WI38 (cell line): Measurements from ENCODE around the gene CTPS1.

Experiments
- H3K4me3 ChIP-seq: 2 replicates; pipeline ENCODE4 v1.5.1; 2011; ENCODE audit warnings: low read depth, mild to moderate bottlenecking, control low read depth, low read length
- CTCF ChIP-seq: IDR thresholded peaks from 2 replicates; pipeline ENCODE4 v1.5.1; 2012; ENCODE audit warnings: low read depth, mild to moderate bottlenecking, control low read depth, low read length

CTPS1 gene

DNA sequence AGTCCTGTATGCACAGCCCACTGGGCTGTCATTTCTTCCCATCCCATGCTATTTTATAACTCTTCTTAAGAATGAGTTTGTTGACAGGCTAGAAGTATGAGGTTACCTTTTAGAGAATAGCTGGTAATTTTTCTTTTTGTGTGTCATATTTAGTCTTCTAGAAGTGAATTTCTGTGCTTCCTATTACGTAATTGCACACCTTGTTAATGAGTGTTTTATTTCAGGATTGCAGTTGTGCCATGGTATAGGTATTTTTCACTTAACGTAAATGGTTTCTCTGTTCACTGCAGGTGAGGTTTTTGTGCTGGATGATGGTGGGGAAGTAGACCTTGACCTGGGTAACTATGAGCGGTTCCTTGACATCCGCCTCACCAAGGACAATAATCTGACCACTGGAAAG lies 5.0 kb downstream of the CTPS1 start:
- no peak for TF ChIP-seq CTCF
- no peak overlapping the region for H3K4me3 ChIP-seq

DNA sequence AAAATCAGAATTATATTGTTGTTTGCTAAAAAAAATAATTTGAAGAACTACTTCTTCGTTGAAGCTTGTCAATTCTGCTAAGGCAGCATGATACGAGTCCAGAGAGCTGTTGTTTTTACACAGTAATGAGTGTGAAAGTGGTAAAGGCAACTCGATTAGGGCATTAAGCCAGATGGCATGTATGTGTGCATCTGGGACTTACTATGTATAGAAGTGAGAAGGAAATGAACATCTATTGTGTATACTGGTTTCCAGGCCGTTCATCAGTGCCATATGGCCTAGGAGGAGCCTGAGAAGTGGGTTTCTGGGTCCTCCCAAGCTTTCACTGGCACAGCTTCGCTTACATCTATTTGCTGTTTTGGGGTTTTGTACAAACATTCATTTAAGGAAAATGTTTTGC lies 5.7 kb downstream of the CTPS1 start:
- no peak overlapping the region for H3K4me3 ChIP-seq
- TF ChIP-seq CTCF = no peak

DNA sequence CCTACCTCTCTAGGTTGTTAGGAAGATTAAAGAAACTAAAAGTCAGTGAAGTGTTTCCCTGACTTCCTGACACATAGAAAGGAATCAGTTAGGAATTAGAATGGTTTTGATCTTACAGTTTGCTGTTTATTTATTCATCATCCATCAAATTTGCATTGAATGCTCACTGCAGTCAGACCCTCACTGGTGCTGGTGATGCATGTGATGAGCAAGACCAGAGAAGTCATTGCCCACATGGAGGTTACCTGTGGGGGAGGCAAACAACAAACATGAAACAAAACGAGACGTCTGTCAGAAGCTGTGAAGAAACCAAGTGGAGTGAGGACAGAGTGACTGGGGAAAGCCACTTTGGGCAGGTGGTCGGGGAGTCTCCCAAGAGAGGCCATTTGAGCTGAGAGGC lies 6.4 kb downstream of the CTPS1 start:
- no peak for TF ChIP-seq CTCF

DNA sequence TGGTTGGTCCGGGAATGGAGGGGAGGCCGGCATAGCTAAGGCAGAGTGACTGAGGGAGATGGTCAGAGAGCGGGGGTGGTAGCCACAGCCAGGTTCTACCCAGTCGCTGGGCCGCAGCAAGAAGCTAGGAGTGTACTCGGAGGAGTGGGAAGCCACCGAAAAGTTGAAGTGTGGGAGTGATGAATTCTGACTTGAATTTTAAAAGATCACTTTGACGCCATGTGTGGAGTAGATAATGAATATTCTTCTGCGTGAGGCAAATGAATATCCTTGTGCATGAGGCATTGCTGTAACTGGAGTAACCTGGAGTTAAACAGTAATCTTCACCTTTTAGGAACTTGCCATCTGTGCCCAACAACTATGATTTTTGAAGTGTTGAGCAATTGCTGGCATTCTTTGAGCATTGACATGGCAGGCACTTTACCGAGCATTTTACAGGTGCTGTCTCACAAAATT lies 6.9 kb downstream of the CTPS1 start:
- no peak overlapping the region for H3K4me3 ChIP-seq
- no peak for TF ChIP-seq CTCF

More for the DNA sequence above, 6.4 kb downstream of the CTPS1 start:
- H3K4me3 ChIP-seq = no peak overlapping the region

DNA sequence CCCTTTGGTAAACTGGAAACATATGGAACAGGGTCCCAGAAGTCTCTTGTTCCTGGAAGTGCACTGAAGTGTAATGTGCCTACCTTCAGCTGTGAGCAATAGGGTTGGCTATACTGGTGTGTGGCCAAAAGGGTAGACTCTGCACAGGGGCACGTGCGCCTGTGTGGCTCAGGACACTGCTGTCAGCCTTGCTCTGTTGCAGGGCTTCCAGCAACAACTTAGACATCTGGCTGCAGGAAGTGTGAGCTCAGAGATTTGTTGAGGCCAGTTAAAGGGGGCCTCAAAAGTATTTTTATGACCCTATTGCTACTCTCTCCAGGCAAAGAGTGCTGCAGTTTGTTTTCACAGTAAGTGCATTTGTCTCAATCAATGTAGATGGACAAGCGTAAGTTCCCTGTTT lies 7.5 kb downstream of the CTPS1 start:
- TF ChIP-seq CTCF = no peak
- H3K4me3 ChIP-seq = no peak overlapping the region

DNA sequence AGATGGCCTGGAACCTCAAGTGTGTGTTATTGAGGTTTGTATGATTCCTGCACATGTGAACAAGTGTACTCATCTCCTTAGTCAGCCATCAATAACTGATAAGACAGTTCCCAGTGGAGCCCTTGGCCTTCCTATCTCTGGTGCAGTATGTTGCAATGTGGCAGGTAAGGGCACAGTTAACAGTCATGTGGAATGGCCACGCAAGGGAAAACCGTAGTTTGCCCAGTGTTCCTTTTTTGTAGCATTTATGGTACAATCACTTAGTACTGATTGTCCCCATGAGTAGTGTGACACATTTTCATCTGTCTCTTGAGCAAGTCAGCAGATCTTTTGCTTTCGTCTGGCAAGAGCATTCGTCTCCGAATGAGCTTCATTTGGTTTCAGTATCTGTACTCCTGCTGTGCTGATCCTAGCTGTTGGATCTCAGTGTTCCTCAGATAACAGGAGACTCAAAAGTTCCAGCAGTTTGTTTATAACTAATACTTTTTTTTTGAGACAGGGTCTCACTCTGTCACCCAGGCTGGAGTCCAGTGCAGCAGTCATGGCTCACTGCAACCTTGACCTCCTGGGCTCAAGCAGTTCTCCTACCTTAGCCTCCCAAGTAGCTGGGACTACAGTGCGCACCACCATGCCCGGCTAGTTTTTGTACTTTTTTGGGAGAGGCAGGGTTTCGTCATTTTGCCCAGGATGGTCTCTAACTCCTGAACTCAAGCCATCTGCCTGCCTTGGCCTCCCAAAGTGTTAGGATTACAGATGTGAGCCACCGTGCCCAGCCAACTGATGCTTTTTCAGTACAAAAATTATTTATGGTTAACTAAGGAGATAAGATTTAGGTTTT lies 8.2 kb downstream of the CTPS1 start:
- no peak for TF ChIP-seq CTCF
- no peak overlapping the region for H3K4me3 ChIP-seq

DNA sequence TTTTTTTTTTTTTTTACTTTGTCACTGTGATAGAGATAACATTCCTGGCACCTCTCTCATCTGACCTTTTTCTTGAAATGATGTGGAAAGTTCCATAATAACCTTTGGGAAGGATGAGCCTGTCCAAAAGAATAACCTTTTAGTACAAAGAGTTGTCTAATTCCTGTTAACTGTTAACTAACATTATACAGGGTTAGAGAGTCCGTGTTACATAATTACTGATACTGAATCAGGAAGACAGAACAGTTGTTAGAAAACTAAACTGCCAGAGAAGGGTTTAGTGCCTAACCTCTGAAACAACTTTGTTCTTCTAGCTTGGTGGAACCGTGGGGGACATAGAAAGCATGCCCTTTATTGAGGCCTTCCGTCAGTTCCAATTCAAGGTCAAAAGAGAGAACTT lies 8.8 kb downstream of the CTPS1 start:
- no peak overlapping the region for H3K4me3 ChIP-seq
- no peak for TF ChIP-seq CTCF
